GM19463 (cell line): Measurements from ENCODE around the gene UGT1A1.

ENCODE experiments used
- ATAC-seq: cut with Tn5 transposase; IDR thresholded peaks from one replicate; pipeline ENCODE4 v1.9.1; 2021; ENCODE audit warnings: mild to moderate bottlenecking, moderate library complexity; ENCODE audit not compliant: unreplicated experiment

The UGT1A1 gene

GRCh38 chr2:233814056-233814835 lies 54.2 kb downstream of the UGT1A1 start:
- no peak for ATAC-seq

GRCh38 chr2:233815861-233816260 lies 55.8 kb downstream of the UGT1A1 start:
- ATAC-seq, result no peak

GRCh38 chr2:233816334-233816733 lies 56.3 kb downstream of the UGT1A1 start:
- no peak for ATAC-seq

GRCh38 chr2:233816771-233817170 lies 56.7 kb downstream of the UGT1A1 start:
- ATAC-seq, result no peak

GRCh38 chr2:233817361-233817911 lies 57.4 kb downstream of the UGT1A1 start:
- ATAC-seq, result no peak

- ATAC-seq, result no peak
Measured at GRCh38 chr2:233817995-233818638, 58.0 kb downstream of the UGT1A1 start.

GRCh38 chr2:233818639-233819621 lies 58.9 kb downstream of the UGT1A1 start:
- ATAC-seq, result no peak

- no peak for ATAC-seq
Measured at GRCh38 chr2:233819884-233820773, 60.1 kb downstream of the UGT1A1 start.

GRCh38 chr2:233820774-233821105 lies 60.7 kb downstream of the UGT1A1 start:
- ATAC-seq, result no peak

GRCh38 chr2:233821196-233821595 lies 61.1 kb downstream of the UGT1A1 start:
- ATAC-seq, result no peak

- ATAC-seq, result no peak
Measured at GRCh38 chr2:233821709-233822100, 61.6 kb downstream of the UGT1A1 start.

- no peak for ATAC-seq
Measured at GRCh38 chr2:233822101-233822771, 62.2 kb downstream of the UGT1A1 start.
